IMR-90 (cell line): Measurements from ENCODE around the gene PDK4. TPM values are rescaled to one million over a fixed set of nuclear protein-coding genes. Genes with fewer than 3 reads are reported as not detected.

ENCODE experiments used
- ATAC-seq: fragments of 200-7000 bp; cut with Tn5 transposase; 2 replicates; pipeline ENCODE4 v1.9.1; 2020; ENCODE audit warnings: low read depth, mild to moderate bottlenecking, moderate library complexity
- BruUV-seq: library from RNA; stranded (reverse); fragments of 400-500 nt; replicated peaks from 2 replicates; lab custom pipeline; 2021; lab: Mats Ljungman, UMichigan
- CTCF ChIA-PET: fragments of 300-600 bp; formaldehyde crosslinking; extraction: SDS; loops from one replicate; lab custom pipeline; 2021; ENCODE audit warnings: antibody characterized with exemption; lab: Yijun Ruan, JAX
- POLR2A ChIA-PET: fragments of 300-600 bp; sonication (Branson Sonifier 250); formaldehyde crosslinking; loops from one replicate; lab custom pipeline; 2022; ENCODE audit warnings: antibody characterized with exemption; ENCODE audit not compliant: unreplicated experiment; lab: Charles Lee
- DNase-seq: peaks from one replicate; pipeline ENCODE4 v3.0.0; 2013
- H2AFZ ChIP-seq: replicated peaks from 2 replicates; pipeline ENCODE3; 2013; ENCODE audit warnings: low read length, mild to moderate bottlenecking; ENCODE audit not compliant: poor library complexity
- H2AK5ac ChIP-seq: 2 replicates; pipeline ENCODE4 v1.6.1; 2013; ENCODE audit warnings: low read depth, low read length, inconsistent platforms
- H2AK9ac ChIP-seq: replicated peaks from 2 replicates; pipeline ENCODE3; 2013; ENCODE audit warnings: mild to moderate bottlenecking, low read depth, low read length, moderate library complexity; ENCODE audit not compliant: poor library complexity
- H2BK120ac ChIP-seq: 2 replicates; pipeline ENCODE4 v1.6.1; 2013; ENCODE audit warnings: low read depth, low read length, inconsistent platforms
- H2BK15ac ChIP-seq: 3 replicates; pipeline ENCODE4 v1.6.1; 2013; ENCODE audit warnings: low read depth, low read length, inconsistent platforms
- H2BK20ac ChIP-seq: 2 replicates; pipeline ENCODE4 v1.6.1; 2013; ENCODE audit warnings: low read depth, mild to moderate bottlenecking, inconsistent platforms, low read length, moderate library complexity
- H2BK5ac ChIP-seq: 2 replicates; pipeline ENCODE4 v1.6.1; 2013; ENCODE audit warnings: mild to moderate bottlenecking, low read depth, low read length, inconsistent platforms; ENCODE audit not compliant: poor library complexity, severe bottlenecking
- H3K14ac ChIP-seq: replicated peaks from 2 replicates; pipeline ENCODE4 v1.6.1; 2013; ENCODE audit warnings: low read depth, low read length, inconsistent platforms
- H3K18ac ChIP-seq: 2 replicates; pipeline ENCODE4 v1.6.1; 2013; ENCODE audit warnings: low read depth, low read length, control low read depth
- H3K23ac ChIP-seq: 2 replicates; pipeline ENCODE4 v1.6.1; 2013; ENCODE audit warnings: low read depth, low read length, inconsistent platforms
- H3K27ac ChIP-seq: 2 replicates; pipeline ENCODE4 v1.5.1; 2013; ENCODE audit warnings: mild to moderate bottlenecking, control low read depth, low read length; ENCODE audit not compliant: insufficient read depth
- H3K27me3 ChIP-seq: 2 replicates; pipeline ENCODE4 v1.6.1; 2013; ENCODE audit warnings: low read length; ENCODE audit not compliant: control insufficient read depth, insufficient read depth
- H3K36me3 ChIP-seq: 2 replicates; pipeline ENCODE4 v1.6.1; 2013; ENCODE audit warnings: low read length, mixed read lengths; ENCODE audit not compliant: control insufficient read depth, insufficient read depth
- H3K4ac ChIP-seq: 2 replicates; pipeline ENCODE4 v1.6.1; 2013; ENCODE audit warnings: low read depth, low read length, inconsistent platforms
- H3K4me1 ChIP-seq: 2 replicates; pipeline ENCODE4 v1.6.1; 2013; ENCODE audit warnings: low read length, mixed read lengths; ENCODE audit not compliant: control insufficient read depth, insufficient read depth
- H3K4me2 ChIP-seq: 2 replicates; pipeline ENCODE4 v1.6.1; 2013; ENCODE audit warnings: low read depth, mild to moderate bottlenecking, control low read depth, low read length, moderate library complexity
- H3K4me3 ChIP-seq: 2 replicates; pipeline ENCODE4 v1.5.1; 2013; ENCODE audit warnings: low read depth, mild to moderate bottlenecking, control low read depth, low read length, moderate library complexity; ENCODE audit not compliant: insufficient read depth
- H3K56ac ChIP-seq: 2 replicates; pipeline ENCODE4 v1.6.1; 2013; ENCODE audit warnings: low read length, inconsistent platforms; ENCODE audit not compliant: insufficient read depth; ENCODE audit errors: extremely low read depth
- H3K79me1 ChIP-seq, 2 experiments: 2 replicates each; pipeline ENCODE4 v1.6.1; 2013; ENCODE audit warnings: low read length in 2 of 2, inconsistent platforms in 1 of 2, low read depth in 1 of 2
- H3K9ac ChIP-seq: 2 replicates; pipeline ENCODE4 v1.6.1; 2013; ENCODE audit warnings: low read depth, low read length, control low read depth
- H3K9me1 ChIP-seq: 2 replicates; pipeline ENCODE4 v1.6.1; 2013; ENCODE audit warnings: low read length, inconsistent platforms; ENCODE audit not compliant: insufficient read depth
- H3K9me3 ChIP-seq: 2 replicates; pipeline ENCODE4 v1.6.1; 2013; ENCODE audit warnings: low read length; ENCODE audit not compliant: control insufficient read depth, insufficient read depth
- H4K20me1 ChIP-seq: 2 replicates; pipeline ENCODE4 v1.6.1; 2013; ENCODE audit warnings: low read length, inconsistent platforms; ENCODE audit not compliant: insufficient read depth
- H4K5ac ChIP-seq: 2 replicates; pipeline ENCODE4 v1.6.1; 2013; ENCODE audit warnings: mild to moderate bottlenecking, low read depth, low read length, control low read depth
- H4K8ac ChIP-seq, 2 experiments: 2 replicates each; pipeline ENCODE4 v1.6.1; 2013; ENCODE audit warnings: low read depth in 2 of 2, low read length in 2 of 2, control low read depth in 1 of 2, inconsistent platforms in 1 of 2
- H4K91ac ChIP-seq: 2 replicates; pipeline ENCODE4 v1.6.1; 2013; ENCODE audit warnings: low read depth, low read length, inconsistent platforms; ENCODE audit not compliant: insufficient read depth
- BHLHE40 ChIP-seq: fragments of 150-350 bp; IDR thresholded peaks from 2 replicates; pipeline ENCODE4 v1.6.1; 2016; ENCODE audit warnings: mild to moderate bottlenecking, low read depth, low read length
- CEBPB ChIP-seq: IDR thresholded peaks from 2 replicates; pipeline ENCODE4 v1.6.1; 2012; ENCODE audit warnings: low read depth, low read length, improper control_type of control experiment
- RAD21 ChIP-seq: IDR thresholded peaks from 2 replicates; pipeline ENCODE4 v1.6.1; 2012; ENCODE audit warnings: low read length, improper control_type of control experiment
- WGBS, 2 experiments: methylation state at CpG; one replicate each; pipeline versions ENCODE4 v1.1.5 to v1.1.7; 2013; ENCODE audit warnings: missing lambda C conversion rate in 2 of 2; ENCODE audit not compliant: insufficient read length in 1 of 2; ENCODE audit errors: extremely low coverage in 2 of 2; 5-methylcytosine and 5-hydroxymethylcytosine counted together
- dilution Hi-C: fragments of 300-500 bp; cut with HindIII; formaldehyde crosslinking; loops from one replicate; pipeline ENCODE4 v1.14.3; 2018; ENCODE audit warnings: low sequenced_read_pairs; ENCODE audit not compliant: unreplicated experiment
- in situ Hi-C: fragments of 300-500 bp; cut with MboI; formaldehyde crosslinking; loops from 3 replicates; pipeline ENCODE4 v1.14.3; 2019; ENCODE audit warnings: low sequenced_read_pairs, inconsistent platforms, mixed read lengths
- intact Hi-C: fragments of 100-400 bp; cut with micrococcal nuclease; formaldehyde crosslinking; loops from 2 replicates; pipeline ENCODE4 v1.10.0; 2022
- polyA plus RNA-seq, 3 experiments: library from polyadenylated mRNA; depleted of rRNA; stranded (reverse); fragments of >200 nt; gene quantifications; 2 replicates each; pipeline ENCODE4 v1.2.3, GENCODE V29; 2012; ENCODE audit warnings: low replicate concordance in 1 of 3
- total RNA-seq: library from RNA; depleted of rRNA; stranded (reverse); fragments of >200 nt; gene quantifications from 2 replicates; pipeline ENCODE4 v1.2.3, GENCODE V29; 2012

The PDK4 gene
- total and polyA plus RNA-seq, 2 of the 4 experiments (the other 2 are of a cell fraction) = under 0.01 to 0.03 TPM

DNA sequence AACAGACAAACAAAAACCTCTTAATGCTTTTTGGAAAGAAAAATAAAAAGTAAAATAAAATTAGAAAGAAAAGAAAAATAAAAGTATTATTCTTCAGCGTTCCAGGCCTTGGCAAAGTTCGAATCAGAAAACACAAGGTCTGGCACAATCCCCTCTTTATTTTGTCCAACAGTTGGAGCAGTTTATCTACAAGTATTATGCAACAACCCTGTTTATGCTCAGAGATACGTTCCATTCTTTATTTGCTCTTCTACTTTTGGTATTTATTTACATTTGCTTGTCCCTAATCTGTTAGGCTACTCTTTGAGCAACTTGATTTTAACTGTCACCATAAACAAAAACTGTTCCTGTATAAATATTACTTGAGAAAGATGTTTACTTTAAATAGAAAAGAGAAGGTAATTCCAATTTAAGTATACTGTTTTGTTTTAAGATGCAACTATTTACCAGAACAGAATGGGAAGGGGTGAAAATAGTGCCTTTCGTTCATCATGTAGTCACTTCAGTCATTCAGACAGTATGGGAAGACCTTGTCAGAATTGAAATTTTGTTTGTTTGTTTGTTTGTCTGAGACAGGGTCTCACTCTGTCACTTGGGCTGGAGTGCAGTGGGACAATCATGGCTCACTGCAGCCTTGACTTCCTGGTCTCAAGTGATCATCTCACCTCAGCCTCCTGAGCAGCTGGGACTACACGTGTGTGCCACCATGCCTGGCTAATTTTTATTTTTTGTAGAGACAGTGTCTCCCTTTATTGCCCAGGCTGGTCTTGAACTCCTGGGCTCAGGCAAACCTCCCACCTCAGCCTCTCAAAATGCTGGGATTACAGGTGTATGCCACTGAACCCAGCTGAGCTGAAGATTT is 5.7 kb downstream of the PDK4 start:
- intact Hi-C loops = no loop called here
- no peak overlapping the region for H4K91ac ChIP-seq
- POLR2A ChIA-PET = no interaction called here

More for the DNA sequence above, 5.7 kb downstream of the PDK4 start:
- no peaks in the 10 kb centered on the region for H3K4me1 ChIP-seq
- ATAC-seq (no peak), DNase-seq (no peak)
- H4K5ac ChIP-seq = no peak overlapping the region
- H2BK5ac ChIP-seq = no peak overlapping the region
- no peak overlapping the region for H2BK15ac ChIP-seq
- H2AFZ ChIP-seq = no peak overlapping the region
- WGBS, 2 experiments = no CpG with 5 or more reads among the region's 5 CpGs
- H4K8ac ChIP-seq = no peak overlapping the region
- no peak overlapping the region for H2BK20ac ChIP-seq
- no peaks in the 10 kb centered on the region for H3K9me3 ChIP-seq
- H3K18ac ChIP-seq = no peak overlapping the region
- H3K4me2 ChIP-seq = no peak overlapping the region
- no peak overlapping the region for H3K4ac ChIP-seq
- in situ Hi-C loops = no loop called here
- no peak overlapping the region for H3K9ac ChIP-seq
- TF ChIP-seq RAD21 = no peak
- TF ChIP-seq CEBPB = 0 out of 2 replicates have a peak, but pooled peaks have one; percentile 1
- TF ChIP-seq BHLHE40 = no peak
- no peaks in the 10 kb centered on the region for H3K27me3 ChIP-seq
- no peak overlapping the region for H2AK5ac ChIP-seq
- dilution Hi-C loops = no loop called here
- no peak overlapping the region for H2BK120ac ChIP-seq
- CTCF ChIA-PET = no interaction called here
- no peak overlapping the region for H3K56ac ChIP-seq
- no peak overlapping the region for H3K14ac ChIP-seq
- H2AK9ac ChIP-seq = no peak overlapping the region
- H3K27ac ChIP-seq = no peak overlapping the region
- H4K20me1 ChIP-seq = no peaks in the 10 kb centered on the region
- no peak overlapping the region for H3K4me3 ChIP-seq
- no peak overlapping the region for H3K23ac ChIP-seq
- H3K79me1 ChIP-seq = no peaks in the 10 kb centered on the region
- BruUV-seq = no TSS peak
- no peaks in the 10 kb centered on the region; the same call in 1 of the 2 replicates for H3K36me3 ChIP-seq
- no peaks in the 10 kb centered on the region for H3K9me1 ChIP-seq
